G401 (cell line): ENCODE data around the gene PRDM11. TPM values are rescaled to one million over a fixed set of nuclear protein-coding genes. Genes with fewer than 3 reads are reported as not detected.

Experiments used
- DNase-seq: peaks from one replicate; pipeline ENCODE4 v3.0.0-alpha.2; 2015; ENCODE audit warnings: low spot score
- in situ Hi-C: cut with HindIII; loops from 2 replicates; pipeline ENCODE4 v1.10.0; 2016; ENCODE audit warnings: low sequenced_read_pairs, mixed read lengths
- total RNA-seq: library from RNA; depleted of rRNA; stranded (reverse); fragments of >200 nt; shearing (Covaris generic); gene quantifications from 2 replicates; pipeline ENCODE4 v1.2.3, GENCODE V29; 2014; rRNA removed

Gene PRDM11
- total RNA-seq, 1 experiment from 2014 or later = 7.2 TPM

DNA sequence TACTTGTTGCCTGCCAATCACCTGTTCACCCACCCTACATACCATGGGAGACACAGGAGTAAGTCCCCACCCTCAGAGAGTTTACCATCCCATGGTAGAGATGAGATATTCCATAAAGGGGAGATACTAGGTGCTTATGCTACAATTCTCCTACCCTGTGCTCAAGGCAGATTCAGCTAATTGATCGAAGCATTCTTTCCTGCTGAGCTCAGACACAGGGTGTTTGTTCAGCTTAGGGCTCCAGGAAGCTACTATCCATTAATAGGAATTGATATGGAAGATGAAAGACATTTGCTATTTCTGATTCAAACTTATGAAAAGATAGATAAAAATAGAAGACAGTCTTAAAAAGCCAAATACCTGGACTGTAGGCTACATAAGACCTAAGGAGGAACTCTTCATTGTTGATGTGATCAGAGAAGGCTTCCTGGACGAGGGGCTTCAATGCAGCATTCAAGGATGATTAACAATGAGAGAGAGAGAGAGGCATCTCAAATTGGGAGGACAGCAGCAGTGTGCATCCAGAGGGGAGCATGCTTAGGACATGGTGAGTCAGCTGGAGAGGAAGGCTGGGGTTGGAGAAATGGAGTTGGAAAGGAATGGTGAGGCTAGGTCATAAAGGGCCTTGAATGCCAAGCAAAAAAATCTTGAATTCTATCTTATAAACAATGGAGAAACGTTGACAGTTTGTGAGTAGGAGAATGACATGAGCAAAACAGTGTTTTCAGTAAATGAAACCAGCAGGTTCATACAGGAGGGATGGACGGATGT lies 124.7 kb downstream of the PRDM11 start:
- in situ Hi-C loops = no loop called here
- DNase-seq = no peak

DNA sequence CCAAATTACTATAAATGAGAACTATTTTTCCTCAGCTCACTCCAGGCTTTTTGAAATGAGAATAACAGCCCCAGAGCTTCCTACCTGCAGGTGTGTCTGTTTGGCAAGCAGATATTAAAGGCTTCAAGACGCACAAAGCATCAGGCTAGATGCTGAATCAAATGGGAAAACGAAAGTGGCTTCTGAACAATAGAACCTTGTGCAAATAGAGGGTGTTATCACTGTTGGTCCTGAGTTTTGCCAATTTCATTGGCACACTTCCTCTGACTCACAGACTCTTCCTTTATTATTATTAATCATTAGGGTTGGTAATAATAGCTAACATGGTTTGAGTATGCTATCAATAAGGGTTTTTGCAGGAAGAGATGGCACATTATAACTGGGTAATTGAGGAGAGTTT lies 126.3 kb downstream of the PRDM11 start:
- in situ Hi-C loops = no loop called here
- no peak for DNase-seq

DNA sequence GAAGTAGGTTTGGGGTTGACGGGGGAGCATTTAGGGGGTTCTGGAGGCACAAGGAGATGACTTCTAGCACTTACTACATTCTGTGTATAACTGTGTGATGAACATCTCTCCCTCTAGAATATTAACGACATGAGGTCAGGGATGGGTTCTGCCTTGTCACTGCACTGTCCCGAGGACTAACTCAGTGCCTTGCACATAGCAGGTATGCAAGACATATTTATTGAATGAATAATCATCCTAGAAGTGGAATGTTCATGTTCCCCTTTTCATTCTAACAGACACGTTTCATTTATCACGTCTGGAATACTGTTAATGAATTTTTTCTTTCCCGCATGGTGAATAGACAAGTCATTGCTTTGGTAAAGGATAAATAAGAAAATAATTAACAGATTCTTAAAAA lies 127.1 kb downstream of the PRDM11 start:
- in situ Hi-C loops = no loop called here
- DNase-seq = no peak

DNA sequence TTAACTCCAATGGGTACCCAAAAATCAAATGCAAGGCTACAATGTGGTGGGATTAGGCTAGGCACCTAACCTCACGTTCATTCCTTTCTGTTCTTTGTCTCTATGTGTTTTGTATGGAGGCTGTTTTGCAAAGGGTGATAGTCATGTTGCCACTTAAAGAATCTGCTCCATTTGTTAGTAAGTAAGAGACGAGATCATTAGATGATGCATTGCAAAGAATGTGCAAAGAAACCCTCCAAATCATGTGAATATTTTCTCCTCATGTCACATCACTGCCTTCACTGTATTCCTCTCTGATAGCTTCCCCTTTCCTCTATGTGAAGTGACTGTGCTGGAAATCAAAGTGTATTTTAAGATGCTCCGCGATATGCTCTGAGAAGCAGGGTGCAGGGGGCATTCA lies 127.8 kb downstream of the PRDM11 start:
- no peak for DNase-seq
- in situ Hi-C loops = no loop called here

DNA sequence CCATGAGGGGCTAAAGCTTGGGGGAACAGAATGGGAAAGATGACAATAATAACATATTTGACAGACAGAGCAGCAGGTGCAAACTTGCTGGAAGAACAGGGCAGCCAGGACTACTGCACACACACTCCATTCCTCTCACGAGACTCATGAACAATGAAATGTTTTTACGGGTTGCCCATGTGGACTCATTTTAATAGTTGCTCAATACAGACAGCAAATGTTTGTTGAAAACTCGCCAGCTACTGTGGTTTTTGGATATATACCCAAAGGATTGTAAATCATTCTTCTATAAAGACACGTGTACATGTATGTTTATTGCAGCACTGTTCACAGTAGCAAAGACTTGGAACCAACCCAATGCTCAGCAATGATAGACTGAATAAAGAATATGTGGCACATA lies 129.4 kb downstream of the PRDM11 start:
- in situ Hi-C loops = no loop called here
- DNase-seq = no peak

DNA sequence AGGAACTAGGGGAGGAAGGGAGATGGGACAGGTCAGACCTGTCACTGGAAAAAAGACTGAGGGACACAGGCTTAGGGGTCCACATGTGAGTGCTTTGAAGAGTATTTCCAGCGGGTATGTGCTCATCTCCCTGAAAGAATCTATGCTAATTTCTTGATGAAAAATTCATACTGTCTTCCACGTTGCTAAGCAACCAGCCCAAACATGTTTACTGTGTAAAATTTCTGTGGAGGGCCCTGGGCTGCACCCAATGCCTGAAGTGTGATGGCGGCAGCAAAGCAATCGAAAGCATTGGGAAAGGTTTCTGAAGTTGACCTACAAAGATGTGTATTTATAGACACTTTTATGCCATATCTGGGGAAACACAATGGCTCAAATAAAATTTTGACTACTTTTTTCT lies 132.3 kb downstream of the PRDM11 start:
- in situ Hi-C loops = no loop called here

DNA sequence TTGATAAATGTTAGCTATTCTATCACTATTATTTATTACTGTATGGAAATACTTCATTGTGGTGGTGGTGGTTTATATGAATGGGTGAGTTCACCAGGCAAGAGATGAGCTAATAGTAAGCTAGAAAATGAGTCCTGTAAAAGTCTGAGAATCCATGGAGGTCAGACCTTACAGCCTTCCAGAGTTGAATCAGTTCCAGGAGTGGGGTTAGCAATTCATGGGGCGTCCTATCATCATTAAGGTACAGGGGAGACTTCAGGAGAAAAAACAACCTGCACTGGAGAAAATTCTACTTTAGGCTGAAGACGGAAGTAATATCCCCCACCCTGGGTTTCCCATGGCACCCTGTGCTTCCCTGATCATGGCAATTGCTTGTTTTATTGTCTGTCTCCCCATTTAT lies 133.2 kb downstream of the PRDM11 start:
- in situ Hi-C loops = no loop called here
- DNase-seq = no peak

More for the DNA sequence above, 132.3 kb downstream of the PRDM11 start:
- no peak for DNase-seq

DNA sequence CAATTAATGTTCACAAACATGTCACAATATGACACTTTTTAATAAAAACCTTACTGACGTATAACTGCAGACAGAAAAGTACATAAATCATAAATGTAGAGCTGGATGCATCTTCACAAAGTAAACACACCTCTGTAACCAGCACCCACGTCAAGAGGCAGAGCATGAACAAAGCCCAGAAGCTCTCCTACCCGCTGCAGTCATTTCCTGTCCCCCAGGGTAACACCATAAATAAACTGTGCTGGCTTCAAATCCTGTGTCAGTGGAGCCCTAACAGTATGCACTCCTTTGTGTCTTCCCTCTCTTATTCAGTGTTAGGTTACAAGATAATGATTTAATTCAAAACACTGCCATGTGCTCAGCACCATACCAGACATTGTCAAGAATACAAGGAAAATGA lies 134.0 kb downstream of the PRDM11 start:
- in situ Hi-C loops = no loop called here
- no peak for DNase-seq

DNA sequence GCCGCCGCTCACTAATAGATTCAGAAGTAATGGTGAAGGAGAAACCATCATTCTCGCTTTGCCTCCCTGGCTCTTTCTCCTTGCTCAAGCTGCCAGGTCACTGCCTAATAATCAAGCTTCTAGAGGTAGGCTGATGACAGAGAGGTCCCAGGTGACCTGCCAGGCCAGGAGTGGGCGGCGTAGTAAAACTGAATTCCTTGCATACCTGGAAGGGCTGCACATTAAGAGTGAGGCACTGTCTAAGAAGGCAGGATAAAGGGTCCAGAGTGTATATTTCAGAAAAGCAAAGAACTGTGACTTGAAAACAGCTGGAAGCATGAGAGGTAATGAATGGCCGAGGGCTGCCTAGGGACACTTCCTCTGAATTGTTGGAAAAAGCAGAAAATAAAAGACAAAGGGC lies 135.6 kb downstream of the PRDM11 start:
- in situ Hi-C loops = no loop called here
- DNase-seq = no peak

Other genes starting within 250 kb of the PRDM11 start
- 136 and 146 TPM in 2 replicates for gene TP53I11, start 195.8 kb upstream of the PRDM11 start, total RNA-seq
- not detected in 2 replicates for gene SYT13, start 139.7 kb downstream of the PRDM11 start, total RNA-seq